ENCODE measurements around the gene PAGE2B.
"Not testable (repeated sequence)": the region's sequence is repeated elsewhere in the genome, so short reads cannot be mapped to it uniquely, and the experiment has no call there.

Gene PAGE2B

GRCh38 chrX:55074851-55075467 lies at the start of gene PAGE2B:
Gene PAGE2B (plus strand): TSS chrX:55075030. CDS start chrX:55076042, 1,012 bp downstream.
- no peak for DNase-seq

- DNase-seq = no peak
These were observed 48.7 kb upstream of the PAGE2B start for GRCh38 chrX:55026143-55026542.

- no peak for DNase-seq
These were observed 48.0 kb upstream of the PAGE2B start for GRCh38 chrX:55026840-55027239.

GRCh38 chrX:55028040-55028439 lies 46.8 kb upstream of the PAGE2B start:
- DNase-seq = peak; percentile 94

- DNase-seq = peak; percentile 39
These were observed 46.2 kb upstream of the PAGE2B start for GRCh38 chrX:55028611-55029010.

- no peak for DNase-seq
These were observed 45.5 kb upstream of the PAGE2B start for GRCh38 chrX:55029291-55029690.

GRCh38 chrX:55030271-55031205 lies 44.3 kb upstream of the PAGE2B start, which contains the start of gene ALAS2:
Gene ALAS2 (minus strand): TSS chrX:55030977. CDS start chrX:55026000, 4,977 bp downstream.
- peak; percentile 68 for DNase-seq

GRCh38 chrX:55033429-55033828 lies 41.4 kb upstream of the PAGE2B start:
- DNase-seq = no peak

GRCh38 chrX:55039471-55039870 lies 35.4 kb upstream of the PAGE2B start:
- DNase-seq = no peak

GRCh38 chrX:55041514-55041913 lies 33.3 kb upstream of the PAGE2B start:
- no peak for DNase-seq

- DNase-seq = not testable (repeated sequence)
These were observed 24.2 kb upstream of the PAGE2B start for GRCh38 chrX:55050599-55050998.

- peak; percentile 58 for DNase-seq
These were observed 17.8 kb upstream of the PAGE2B start for GRCh38 chrX:55056820-55057674.

- DNase-seq = peak; percentile 72
These were observed 17.1 kb upstream of the PAGE2B start for GRCh38 chrX:55057675-55058249.

GRCh38 chrX:55067180-55067579 lies 7.7 kb upstream of the PAGE2B start:
- not testable (repeated sequence) for DNase-seq

- DNase-seq = no peak
These were observed 2.5 kb upstream of the PAGE2B start for GRCh38 chrX:55072286-55072685.

- no peak for DNase-seq
These were observed 14.1 kb downstream of the PAGE2B start, which contains the start of gene PAGE2 for GRCh38 chrX:55088795-55089489. Gene PAGE2 (plus strand): TSS chrX:55089018. CDS start chrX:55090021, 1,003 bp downstream.

- no peak for DNase-seq
These were observed 23.9 kb downstream of the PAGE2B start for GRCh38 chrX:55098691-55099090.

GRCh38 chrX:55099162-55099561 lies 24.3 kb downstream of the PAGE2B start:
- no peak for DNase-seq

- peak; percentile 19 for DNase-seq
These were observed 27.9 kb downstream of the PAGE2B start for GRCh38 chrX:55102754-55103153.

- no peak for DNase-seq
These were observed 32.4 kb downstream of the PAGE2B start for GRCh38 chrX:55107262-55107661.

GRCh38 chrX:55107911-55108310 lies 33.1 kb downstream of the PAGE2B start:
- DNase-seq = no peak

- DNase-seq = no peak
These were observed 34.5 kb downstream of the PAGE2B start for GRCh38 chrX:55109306-55109705.
